ENCODE data around the gene SEMA3C.

- TF ChIP-seq GABPA (IDR thresholded peaks at IDR 0.05; ENCODE audit: low read depth) (no peak), CTCF (IDR thresholded peaks at IDR 0.05; ENCODE audit: insufficient read depth, low read length) (no peak), POLR2AphosphoS5 (IDR thresholded peaks at IDR 0.05; ENCODE audit: low read depth) (no peak), REST (IDR thresholded peaks at IDR 0.05; ENCODE audit: insufficient replicate concordance, low read depth) (no peak)
These were observed 158.6 kb downstream of the SEMA3C start for GRCh38 chr7:80760292-80760691.
